HL-60 (cell line): ENCODE data around the gene RAB39B.

Experiments
- CTCF ChIP-seq: IDR thresholded peaks from one replicate; pipeline ENCODE4 v1.5.1; 2011; ENCODE audit warnings: low read length, control low read depth, inconsistent platforms; ENCODE audit not compliant: insufficient read depth
- POLR2AphosphoS5 ChIP-seq: IDR thresholded peaks from 2 replicates; pipeline ENCODE4 v1.6.1; 2012; ENCODE audit warnings: low read depth
- REST ChIP-seq: IDR thresholded peaks from 2 replicates; pipeline ENCODE4 v1.6.1; 2012; ENCODE audit warnings: low read depth; ENCODE audit not compliant: insufficient replicate concordance

GRCh38 chrX:155231163-155231562 lies 33.1 kb downstream of the RAB39B start:
- TF ChIP-seq REST (no peak), CTCF (no peak), POLR2AphosphoS5 (no peak)
